H1 (cell line): ENCODE results near the gene TCF4. TPM values are rescaled to one million over a fixed set of nuclear protein-coding genes. Genes with fewer than 3 reads are reported as not detected.

Experiments
- CTCF ChIA-PET: fragments of 300-600 bp; sonication (Branson Sonifier 250); formaldehyde crosslinking; loops from one replicate; lab custom pipeline; 2021; ENCODE audit not compliant: partially characterized antibody; lab: Charles Lee
- POLR2A ChIA-PET: fragments of 300-600 bp; sonication (Branson Sonifier 250); formaldehyde crosslinking; loops from one replicate; lab custom pipeline; 2021; ENCODE audit warnings: inconsistent platforms; ENCODE audit not compliant: partially characterized antibody; lab: Charles Lee
- DNase-seq, 2 experiments: peaks; one replicate each; pipeline versions ENCODE4 v3.0.0 to v3.0.0-alpha.2; 2010 to 2022; ENCODE audit warnings: low spot score in 2 of 2, low read depth in 1 of 2, mixed read lengths in 1 of 2
- FAIRE-seq: peaks from 2 replicates; lab custom pipeline; 2011; peaks lifted over from hg19 to GRCh38; lab: Jason Lieb, UNC
- H2AFZ ChIP-seq: 2 replicates; pipeline ENCODE4 v1.8.1; 2012; ENCODE audit warnings: low read length, inconsistent platforms
- H2AK5ac ChIP-seq: 2 replicates; pipeline ENCODE4 v1.6.1; 2013; ENCODE audit warnings: low read depth, low read length
- H2BK120ac ChIP-seq: replicated peaks from 2 replicates; pipeline ENCODE3; 2013; ENCODE audit warnings: low read depth, low read length, inconsistent platforms
- H2BK12ac ChIP-seq: 2 replicates; pipeline ENCODE4 v1.6.1; 2013; ENCODE audit warnings: low read depth, low read length
- H2BK15ac ChIP-seq: 2 replicates; pipeline ENCODE4 v1.6.1; 2013; ENCODE audit warnings: low read length
- H2BK20ac ChIP-seq: 2 replicates; pipeline ENCODE4 v1.6.1; 2013; ENCODE audit warnings: low read length
- H2BK5ac ChIP-seq: 2 replicates; pipeline ENCODE4 v1.6.1; 2013; ENCODE audit warnings: low read depth, low read length
- H3K14ac ChIP-seq: 2 replicates; pipeline ENCODE4 v1.6.1; 2013; ENCODE audit warnings: inconsistent platforms; ENCODE audit not compliant: insufficient read length
- H3K18ac ChIP-seq: 2 replicates; pipeline ENCODE4 v1.6.1; 2013; ENCODE audit warnings: low read length; ENCODE audit errors: extremely low read depth
- H3K23ac ChIP-seq: 2 replicates; pipeline ENCODE4 v1.6.1; 2013; ENCODE audit warnings: inconsistent platforms; ENCODE audit not compliant: insufficient read length
- H3K23me2 ChIP-seq: 2 replicates; pipeline ENCODE4 v1.6.1; 2013; ENCODE audit warnings: low read depth, low read length
- H3K27ac ChIP-seq: 2 replicates; pipeline ENCODE4 v1.6.1; 2011; ENCODE audit warnings: low read depth, low read length, inconsistent platforms
- H3K27me3 ChIP-seq, 4 experiments: replicated peaks in 1 of 4; 1 replicate in 1 of 4; 2 replicates in 3 of 4; pipeline versions ENCODE4 v1.6.1 to v1.8.1; 2011 to 2013; ENCODE audit warnings: low read length in 3 of 4, mild to moderate bottlenecking in 3 of 4, inconsistent platforms in 2 of 4, mixed read lengths in 2 of 4, moderate library complexity in 1 of 4; ENCODE audit not compliant: control insufficient read depth in 3 of 4, insufficient read depth in 3 of 4; ENCODE audit errors: extremely low read depth in 1 of 4
- H3K36me3 ChIP-seq, 4 experiments: 2 replicates each; pipeline versions ENCODE4 v1.6.1 to v1.8.1; 2011 to 2013; ENCODE audit warnings: mild to moderate bottlenecking in 4 of 4, low read length in 3 of 4, moderate library complexity in 2 of 4, control low read depth in 1 of 4, inconsistent platforms in 1 of 4; ENCODE audit not compliant: insufficient read depth in 4 of 4, control insufficient read depth in 2 of 4
- H3K4ac ChIP-seq: replicated peaks from 2 replicates; pipeline ENCODE3; 2013; ENCODE audit warnings: low read length, low read depth, mixed read lengths, inconsistent platforms; ENCODE audit not compliant: insufficient read length
- H3K4me1 ChIP-seq, 4 experiments: replicated peaks in 1 of 4; 1 replicate in 1 of 4; 2 replicates in 3 of 4; pipeline versions ENCODE4 v1.6.1 to v1.8.1; 2011 to 2013; ENCODE audit warnings: low read length in 3 of 4, inconsistent platforms in 2 of 4, mixed read lengths in 1 of 4; ENCODE audit not compliant: insufficient read depth in 4 of 4, control insufficient read depth in 3 of 4
- H3K4me2 ChIP-seq, 2 experiments: 2 replicates each; pipeline versions ENCODE4 v1.6.1 to v1.8.1; 2011 to 2013; ENCODE audit warnings: low read depth in 2 of 2, low read length in 2 of 2, control low read depth in 1 of 2, inconsistent platforms in 1 of 2, mild to moderate bottlenecking in 1 of 2; ENCODE audit not compliant: insufficient read depth in 1 of 2
- H3K4me3 ChIP-seq, 4 experiments: fragments of 200-600, 300-600 bp in 1 of 4; sonication (generic), shearing (Covaris generic), sonication (Bioruptor Twin) in 1 of 4; 2 replicates each; pipeline versions ENCODE4 v1.5.1 to v1.8.1; 2011 to 2016; ENCODE audit warnings: low read length in 4 of 4, low read depth in 3 of 4, control low read depth in 2 of 4, inconsistent platforms in 2 of 4, mild to moderate bottlenecking in 2 of 4, mixed read lengths in 1 of 4, moderate library complexity in 1 of 4; ENCODE audit not compliant: insufficient read depth in 2 of 4; ENCODE audit errors: extremely low read depth in 1 of 4
- H3K56ac ChIP-seq: replicated peaks from 2 replicates; pipeline ENCODE3; 2013; ENCODE audit warnings: low read depth, mild to moderate bottlenecking, mixed read lengths, low read length, inconsistent platforms; ENCODE audit not compliant: insufficient read length
- H3K79me1 ChIP-seq: 2 replicates; pipeline ENCODE4 v1.6.1; 2013; ENCODE audit warnings: low read depth, low read length, control low read depth
- H3K79me2 ChIP-seq, 2 experiments: 2 replicates each; pipeline versions ENCODE4 v1.6.1 to v1.8.1; 2012 to 2013; ENCODE audit warnings: low read length in 2 of 2, mild to moderate bottlenecking in 2 of 2, inconsistent platforms in 1 of 2; ENCODE audit not compliant: insufficient read depth in 2 of 2, control insufficient read depth in 1 of 2
- H3K9ac ChIP-seq, 4 experiments: replicated peaks in 1 of 4; 1 replicate in 1 of 4; 2 replicates in 3 of 4; pipeline versions ENCODE4 v1.6.1 to v1.8.1; 2011 to 2013; ENCODE audit warnings: low read depth in 3 of 4, low read length in 3 of 4, control low read depth in 2 of 4, mild to moderate bottlenecking in 2 of 4, moderate library complexity in 2 of 4, inconsistent platforms in 1 of 4; ENCODE audit errors: extremely low read depth in 1 of 4
- H3K9me3 ChIP-seq, 2 experiments: 2 replicates each; pipeline versions ENCODE4 v1.6.1 to v1.8.1; 2012 to 2013; ENCODE audit warnings: mild to moderate bottlenecking in 2 of 2, moderate library complexity in 2 of 2, control low read depth in 1 of 2, inconsistent platforms in 1 of 2, low read depth in 1 of 2, low read length in 1 of 2, mixed read lengths in 1 of 2; ENCODE audit not compliant: insufficient read depth in 2 of 2
- H4K20me1 ChIP-seq, 2 experiments: replicated peaks in 1 of 2; 2 replicates each; pipeline versions ENCODE3 to v1.8.1; 2011 to 2013; ENCODE audit warnings: inconsistent platforms in 2 of 2, low read length in 2 of 2, mild to moderate bottlenecking in 1 of 2; ENCODE audit not compliant: insufficient read depth in 2 of 2, control insufficient read depth in 1 of 2
- H4K5ac ChIP-seq: 2 replicates; pipeline ENCODE4 v1.6.1; 2013; ENCODE audit warnings: low read length, low read depth, mixed read lengths, inconsistent platforms; ENCODE audit not compliant: insufficient read length
- H4K8ac ChIP-seq: 2 replicates; pipeline ENCODE4 v1.8.0; 2013; ENCODE audit warnings: mild to moderate bottlenecking, moderate library complexity, low read length, inconsistent platforms; ENCODE audit not compliant: insufficient read depth; ENCODE audit errors: extremely low read depth
- H4K91ac ChIP-seq: replicated peaks from 2 replicates; pipeline ENCODE3; 2013; ENCODE audit warnings: low read length, mixed read lengths, inconsistent platforms; ENCODE audit not compliant: insufficient read length
- CHD1 ChIP-seq: IDR thresholded peaks from 2 replicates; pipeline ENCODE4 v1.6.1; 2012; ENCODE audit warnings: low read depth, low read length, improper control_type of control experiment
- CREB1 ChIP-seq: IDR thresholded peaks from 2 replicates; pipeline ENCODE4 v1.6.1; 2012; ENCODE audit warnings: inconsistent platforms
- E2F6 ChIP-seq: IDR thresholded peaks from 2 replicates; pipeline ENCODE4 v1.6.1; 2012; ENCODE audit warnings: inconsistent platforms
- FOSL1 ChIP-seq: IDR thresholded peaks from 2 replicates; pipeline ENCODE4 v1.6.1; 2011; ENCODE audit warnings: mild to moderate bottlenecking, low read depth, low read length, moderate library complexity; ENCODE audit not compliant: insufficient read depth
- MAX ChIP-seq: IDR thresholded peaks from 2 replicates; pipeline ENCODE4 v1.6.1; 2012; ENCODE audit warnings: inconsistent platforms
- POLR2A ChIP-seq, 2 experiments: IDR thresholded peaks; 1 replicate in 1 of 2; 2 replicates in 1 of 2; pipeline ENCODE4 v1.6.1; 2011; ENCODE audit warnings: low read depth in 2 of 2, low read length in 2 of 2, mild to moderate bottlenecking in 2 of 2; ENCODE audit errors: control extremely low read depth in 1 of 2
- SAP30 ChIP-seq: fragments of 300-600 bp; sonication (generic); IDR thresholded peaks from 2 replicates; pipeline ENCODE4 v1.7.1; 2012; ENCODE audit warnings: low read length, moderate library complexity, mild to moderate bottlenecking, inconsistent platforms; ENCODE audit not compliant: insufficient read depth, insufficient replicate concordance
- SIRT6 ChIP-seq: IDR thresholded peaks from one replicate; pipeline ENCODE4 v1.7.1; 2012; ENCODE audit warnings: low read length, inconsistent platforms
- SP2 ChIP-seq: IDR thresholded peaks from 2 replicates; pipeline ENCODE4 v1.6.1; 2012; ENCODE audit warnings: mild to moderate bottlenecking, low read length, inconsistent platforms
- TEAD4 ChIP-seq: IDR thresholded peaks from 2 replicates; pipeline ENCODE4 v1.6.1; 2012; ENCODE audit warnings: low read depth, low read length, inconsistent platforms, mixed read lengths
- WGBS, 2 experiments: shearing (Covaris generic) in 1 of 2; methylation state at CpG; one replicate each; pipeline versions ENCODE4 v1.1.6 to v1.1.7; 2013 to 2015; ENCODE audit warnings: low lambda C conversion rate in 2 of 2, mixed read lengths in 2 of 2, inconsistent platforms in 1 of 2, low coverage in 1 of 2, missing lambda C conversion rate in 1 of 2; ENCODE audit not compliant: insufficient replicate concordance in 2 of 2, insufficient coverage in 1 of 2, insufficient read length in 1 of 2; ENCODE audit errors: extremely low coverage in 1 of 2, missing lambda C conversion rate in 1 of 2; 5-methylcytosine and 5-hydroxymethylcytosine counted together
- polyA plus RNA-seq, 7 experiments: library from polyadenylated mRNA; depleted of rRNA in 3 of 7; stranded (reverse) in 5 of 7; unstranded in 2 of 7; fragments of >200 nt in 5 of 7; fragments of 200-250 nt in 2 of 7; gene quantifications; 1 replicate in 5 of 7; 2 replicates in 1 of 7; 4 replicates in 1 of 7; pipeline versions ENCODE4 v1.2.1 to v1.2.3, GENCODE V29; 2011 to 2013; ENCODE audit warnings: missing spikeins in 2 of 7, mixed read lengths in 2 of 7
- total RNA-seq: library from RNA; stranded (reverse); fragmentation: NEBNext Ultra II Directional; extraction: Animal tissue kit (Norgen Biotek cat#: 25700); gene quantifications from 2 replicates; pipeline ENCODE4 v1.2.1, GENCODE V29; 2021

The TCF4 gene
- total and polyA plus RNA-seq, 2 of the 8 experiments (the other 6 are each of a cell fraction or from before 2014, with no cell fraction given): 59.3 to 118 TPM

- Histone ChIP-seq H3K27ac (no peak overlapping the region), H3K18ac (no peak overlapping the region), H3K4me1 (peaks cover 0 to 3% (median 0%) of the 10 kb centered on the region in 4 experiments; a peak in 1 of 7 replicates), H3K23ac (no peak overlapping the region), H2AFZ (no peak overlapping the region), H3K14ac (no peak overlapping the region), H2BK120ac (no peak overlapping the region), H4K91ac (no peak overlapping the region), H2BK12ac (no peak overlapping the region), H4K5ac (no peak overlapping the region), H3K4ac (no peak overlapping the region), H3K4me2 (no peak overlapping the region), H3K79me2 (no peaks in the 10 kb centered on the region), H3K9ac (no peak overlapping the region), H3K79me1 (no peaks in the 10 kb centered on the region), H2BK20ac (no peak overlapping the region), H3K9me3 (no peaks in the 10 kb centered on the region), H2BK15ac (no peak overlapping the region), H3K36me3 (peaks cover 2 to 30% (median 18%) of the 10 kb centered on the region in 4 experiments; a peak in 7 of 8 replicates), H2AK5ac (no peak overlapping the region), H3K4me3 (no peak overlapping the region), H3K23me2 (no peaks in the 10 kb centered on the region), H3K56ac (no peak overlapping the region), H3K27me3 (no peaks in the 10 kb centered on the region), H4K8ac (no peak overlapping the region), H2BK5ac (no peak overlapping the region), H4K20me1 (no peaks in the 10 kb centered on the region)
- ChIA-PET CTCF (interaction anchor here (0.6 to 3.8 kb wide), 3 partner anchors 18 to 502 kb away, joined by 3 to 22 read pairs (median 3); no protein-coding TSS in a partner anchor), POLR2A (no interaction called here)
- no peak for TF ChIP-seq SP2
- TF ChIP-seq CHD1: no peak
- no peak for TF ChIP-seq FOSL1
- TF ChIP-seq E2F6: no peak
- no peak for TF ChIP-seq SAP30
- TF ChIP-seq SIRT6: no peak
- no peak for TF ChIP-seq MAX
- TF ChIP-seq POLR2A (IDR thresholded peaks at IDR 0.05; ENCODE audit: control extremely low read depth in 1 of 2, low read depth in 2 of 2, low read length in 2 of 2): no peak
- TF ChIP-seq CREB1: no peak
- TF ChIP-seq TEAD4: no peak
- WGBS, 2 experiments: 94% methylated on average over 2 of the region's 2 CpGs; no CpG with 5 or more reads in 1 of the 2 experiments
- DNase-seq (no peak), FAIRE-seq (no peak)
Measured at GRCh38 chr18:55252901-55253300, 335.1 kb downstream of the TCF4 start.
